Heart left ventricle (tissue), 13 donors: ENCODE results near the gene HYLS1.

Experiments
- CTCF ChIP-seq, 12 donors: fragments of 200-600 bp; sonication (generic) in 4 of 12; IDR thresholded peaks; one replicate each; pipeline versions ENCODE4 v1.5.0 to v1.8.0; 2018 to 2022; ENCODE audit warnings: antibody characterized with exemption in 12 of 12, mild to moderate bottlenecking in 5 of 12
- POLR2A ChIP-seq, 2 donors: fragments of 450-650 bp; IDR thresholded peaks; one replicate each; pipeline ENCODE4 v1.6.1; 2017; ENCODE audit warnings: antibody characterized with exemption in 2 of 2, mild to moderate bottlenecking in 2 of 2, moderate library complexity in 2 of 2
- donor health status: ischemic (EF 13 %, LVEDD 7.1; RV severe dilation, severe dysfunction).
- donor health status: DM: no; HTN: yes; CAD: no.
- donor health status: DM: no; HTN: no; CAD: no.
- donor health status: ischemic (EF 25% LVEDD 6.9; RV normal size, moderate dysfunction).
- donor health status: ischemic (EF 25% LVEDD 5.7; RV mildly dilated, moderate dysfunction).
- donor health status: ischemic (EF 35%, LVEDD 5.7; RV mildly dilated, moderate dysfunction).
- donor health status: nonischemic (EF 11% LVEDD 7.7; RV severe dilation, severe dysfunction).
- donor health status: DM: yes; HTN: yes; CAD: no.
- donor health status: PGD.
- donor health status: ischemic (EF 29% LVEDD 5.4; RV normal size, mild dysfunction).
- donor health status: nonischemic (EF 23%, LVEDD 6.1; RV moderate dilation, normal function).

- TF ChIP-seq CTCF (IDR thresholded peaks at IDR 0.05) (no peak), POLR2A (IDR thresholded peaks at IDR 0.05) (no peak)
These were observed 44.2 kb downstream of the HYLS1 start for GRCh38 chr11:125931668-125932067.
